Suppressor macrophage (primary cell): Measurements from ENCODE around the gene ARHGAP8.

ENCODE experiments used
- DNase-seq, 4 experiments: peaks; one replicate each; pipeline ENCODE4 v3.0.0-alpha.2; 2020 to 2022

The ARHGAP8 gene

GRCh38 chr22:44726439-44726838 is 25.9 kb upstream of the ARHGAP8 start:
- no peak for DNase-seq

- no peak for DNase-seq
Measured at GRCh38 chr22:44727148-44727547, 25.2 kb upstream of the ARHGAP8 start.

- DNase-seq, result no peak
Measured at GRCh38 chr22:44727709-44728108, 24.7 kb upstream of the ARHGAP8 start.

- no peak for DNase-seq
Measured at GRCh38 chr22:44728761-44729324, 23.5 kb upstream of the ARHGAP8 start.

- DNase-seq, result peak; percentile 73 to 87 (median 81)
Measured at GRCh38 chr22:44729391-44730021, 22.9 kb upstream of the ARHGAP8 start.

- peak; percentile 28 to 49 (median 37) for DNase-seq
Measured at GRCh38 chr22:44730022-44730393, 22.4 kb upstream of the ARHGAP8 start.

GRCh38 chr22:44730490-44731356 is 21.7 kb upstream of the ARHGAP8 start:
- peak in 1 of 4 experiments; percentile 26 for DNase-seq

GRCh38 chr22:44731357-44731970 is 20.9 kb upstream of the ARHGAP8 start:
- no peak for DNase-seq

GRCh38 chr22:44732017-44732561 is 20.3 kb upstream of the ARHGAP8 start:
- no peak for DNase-seq

- DNase-seq, result no peak
Measured at GRCh38 chr22:44732661-44733060, 19.7 kb upstream of the ARHGAP8 start.

GRCh38 chr22:44733426-44734106 is 18.8 kb upstream of the ARHGAP8 start:
- no peak for DNase-seq

- no peak for DNase-seq
Measured at GRCh38 chr22:44734278-44734677, 18.1 kb upstream of the ARHGAP8 start.

GRCh38 chr22:44734801-44735517 is 17.4 kb upstream of the ARHGAP8 start:
- DNase-seq, result no peak

- peak; percentile 59 to 86 (median 72) for DNase-seq
Measured at GRCh38 chr22:44735518-44736428, 16.6 kb upstream of the ARHGAP8 start.

- DNase-seq, result no peak
Measured at GRCh38 chr22:44736581-44737405, 15.6 kb upstream of the ARHGAP8 start.

- DNase-seq, result no peak
Measured at GRCh38 chr22:44737406-44738346, 14.7 kb upstream of the ARHGAP8 start.

GRCh38 chr22:44738347-44738715 is 14.0 kb upstream of the ARHGAP8 start:
- DNase-seq, result no peak

GRCh38 chr22:44739024-44739423 is 13.4 kb upstream of the ARHGAP8 start:
- no peak for DNase-seq
